Measurements from ENCODE around the gene EIF2B5. TPM values are rescaled to one million over a fixed set of nuclear protein-coding genes. Genes with fewer than 3 reads are reported as not detected.

EIF2B5 gene
- total and polyA plus RNA-seq, 2 donors (not counting 1 experiment from before 2014, with no cell fraction given), result 73.2 to 83.8 TPM

GRCh38 chr3:184173374-184173722 lies 38.2 kb downstream of the EIF2B5 start:
- ChIA-PET CTCF (interaction anchor here (2.0 to 2.3 kb wide), 3 partner anchors 13 to 53 kb away, joined by 5 to 9 read pairs (median 8); partner anchors contain the start of gene ABCF3), POLR2A (interaction anchor here (1.5 kb wide), 1 partner anchor 18 kb away, joined by 4 read pairs; no protein-coding TSS in a partner anchor)
- ATAC-seq (ENCODE audit: low read depth), result no peak
- no peaks in the 10 kb centered on the region for H3K27me3 Mint-ChIP-seq
- no peak overlapping the region for H3K4me2 ChIP-seq (replicated peaks; ENCODE audit: low read depth, low read length, poor library complexity, severe bottlenecking)
- DNase-seq, result no peak
- no peak for TF ChIP-seq EZH2 (IDR thresholded peaks at IDR 0.05; ENCODE audit: borderline replicate concordance, insufficient read depth, low read depth, low read length, poor library complexity, severe bottlenecking)
- TF ChIP-seq, protein P1, sequence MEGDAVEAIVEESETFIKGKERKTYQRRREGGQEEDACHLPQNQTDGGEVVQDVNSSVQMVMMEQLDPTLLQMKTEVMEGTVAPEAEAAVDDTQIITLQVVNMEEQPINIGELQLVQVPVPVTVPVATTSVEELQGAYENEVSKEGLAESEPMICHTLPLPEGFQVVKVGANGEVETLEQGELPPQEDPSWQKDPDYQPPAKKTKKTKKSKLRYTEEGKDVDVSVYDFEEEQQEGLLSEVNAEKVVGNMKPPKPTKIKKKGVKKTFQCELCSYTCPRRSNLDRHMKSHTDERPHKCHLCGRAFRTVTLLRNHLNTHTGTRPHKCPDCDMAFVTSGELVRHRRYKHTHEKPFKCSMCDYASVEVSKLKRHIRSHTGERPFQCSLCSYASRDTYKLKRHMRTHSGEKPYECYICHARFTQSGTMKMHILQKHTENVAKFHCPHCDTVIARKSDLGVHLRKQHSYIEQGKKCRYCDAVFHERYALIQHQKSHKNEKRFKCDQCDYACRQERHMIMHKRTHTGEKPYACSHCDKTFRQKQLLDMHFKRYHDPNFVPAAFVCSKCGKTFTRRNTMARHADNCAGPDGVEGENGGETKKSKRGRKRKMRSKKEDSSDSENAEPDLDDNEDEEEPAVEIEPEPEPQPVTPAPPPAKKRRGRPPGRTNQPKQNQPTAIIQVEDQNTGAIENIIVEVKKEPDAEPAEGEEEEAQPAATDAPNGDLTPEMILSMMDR (IDR thresholded peaks at IDR 0.05), result no peak
- intact Hi-C loops (cut with micrococcal nuclease), result no loop called here
- peaks cover 23 to 34% of the 10 kb centered on the region in 2 donors for H3K4me1 ChIP-seq (ENCODE audit: control insufficient read depth in 2 of 2, insufficient read depth in 2 of 2, low read length in 2 of 2)
- peaks cover 15% of the 10 kb centered on the region for H4K20me1 ChIP-seq (ENCODE audit: control insufficient read depth, insufficient read depth, low read length, poor library complexity, severe bottlenecking)
- peak overlapping the region; percentile 71 for H3K27ac Mint-ChIP-seq
- H3K27me3 ChIP-seq (replicated peaks in 1 of 4; ENCODE audit: control extremely low read depth in 1 of 4, control insufficient read depth in 3 of 4, insufficient read depth in 4 of 4, low read length in 3 of 4), result no peaks in the 10 kb centered on the region
- H3K4me1 Mint-ChIP-seq, result peaks cover 37% of the 10 kb centered on the region
- H3K4me3 Mint-ChIP-seq, result no peak overlapping the region
- no CpG with 5 or more reads among the region's 2 CpGs for WGBS (ENCODE audit: insufficient coverage)
- no peak overlapping the region for H3K9ac ChIP-seq (ENCODE audit: low read length)
- no peaks in the 10 kb centered on the region for H3K9me3 Mint-ChIP-seq (ENCODE audit: insufficient read depth)
- H3K4me3 ChIP-seq (ENCODE audit: control extremely low read depth in 1 of 5, extremely low read depth in 1 of 5, insufficient read depth in 1 of 5, low read depth in 2 of 5, low read length in 4 of 5), result no peak overlapping the region
- peaks cover 37% of the 10 kb centered on the region for H3K79me2 ChIP-seq (ENCODE audit: control insufficient read depth, insufficient read depth, low read length)
- H2AFZ ChIP-seq (ENCODE audit: insufficient read depth, low read depth, low read length, poor library complexity, severe bottlenecking), result no peak overlapping the region
- H3K9me3 ChIP-seq (ENCODE audit: control extremely low read depth in 1 of 3, control insufficient read depth in 2 of 3, insufficient read depth in 1 of 3, low read length in 2 of 3), result no peaks in the 10 kb centered on the region
- H3K27ac ChIP-seq (ENCODE audit: low read length in 2 of 2), result no peak overlapping the region
- H3K36me3 ChIP-seq (replicated peaks in 1 of 2; ENCODE audit: control extremely low read depth in 1 of 2, control insufficient read depth in 1 of 2, extremely low read depth in 1 of 2, insufficient read depth in 2 of 2, low read length in 1 of 2), result peaks cover 0 to 25% of the 10 kb centered on the region in 2 experiments

DNA sequence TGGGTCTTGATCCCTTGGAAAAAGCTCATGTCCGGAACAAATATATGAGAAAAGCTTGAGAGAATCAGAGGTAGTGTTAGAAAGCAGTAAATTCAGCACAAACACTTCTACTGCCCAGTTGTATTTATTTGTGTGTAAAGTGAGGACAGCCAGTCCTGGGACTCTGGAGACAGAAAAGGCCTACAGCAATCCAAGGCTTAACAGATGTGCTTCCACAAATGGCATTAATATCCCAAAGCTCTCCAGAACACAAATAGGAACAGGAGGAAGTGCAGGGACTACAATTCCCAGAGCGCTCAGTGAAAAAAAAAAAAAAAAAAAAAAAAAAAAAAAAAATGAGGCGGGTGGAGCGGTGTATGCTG lies 39.1 kb downstream of the EIF2B5 start:
- Histone ChIP-seq H2AFZ (ENCODE audit: insufficient read depth, low read depth, low read length, poor library complexity, severe bottlenecking) (peak overlapping the region; percentile 98), H3K9ac (ENCODE audit: low read length) (no peak overlapping the region), H3K36me3 (replicated peaks in 1 of 2; ENCODE audit: control extremely low read depth in 1 of 2, control insufficient read depth in 1 of 2, extremely low read depth in 1 of 2, insufficient read depth in 2 of 2, low read length in 1 of 2) (peaks cover 4 to 31% of the 10 kb centered on the region in 2 experiments), H3K27me3 (replicated peaks in 1 of 4; ENCODE audit: control extremely low read depth in 1 of 4, control insufficient read depth in 3 of 4, insufficient read depth in 4 of 4, low read length in 3 of 4) (no peaks in the 10 kb centered on the region), H3K4me3 (ENCODE audit: control extremely low read depth in 1 of 5, extremely low read depth in 1 of 5, insufficient read depth in 1 of 5, low read depth in 2 of 5, low read length in 4 of 5) (no peak overlapping the region), H3K27ac (ENCODE audit: low read length in 2 of 2) (peak overlapping the region; percentile 17 to 24), H3K4me2 (replicated peaks; ENCODE audit: low read depth, low read length, poor library complexity, severe bottlenecking) (peak overlapping the region; percentile 88), H3K79me2 (ENCODE audit: control insufficient read depth, insufficient read depth, low read length) (peaks cover 42% of the 10 kb centered on the region), H3K4me1 (ENCODE audit: control insufficient read depth in 2 of 2, insufficient read depth in 2 of 2, low read length in 2 of 2) (peaks cover 23 to 34% of the 10 kb centered on the region in 2 donors), H4K20me1 (ENCODE audit: control insufficient read depth, insufficient read depth, low read length, poor library complexity, severe bottlenecking) (peaks cover 15% of the 10 kb centered on the region), H3K9me3 (ENCODE audit: control extremely low read depth in 1 of 3, control insufficient read depth in 2 of 3, insufficient read depth in 1 of 3, low read length in 2 of 3) (no peaks in the 10 kb centered on the region)
- TF ChIP-seq EZH2 (IDR thresholded peaks at IDR 0.05; ENCODE audit: borderline replicate concordance, insufficient read depth, low read depth, low read length, poor library complexity, severe bottlenecking), result no peak
- TF ChIP-seq, protein P1 (IDR thresholded peaks at IDR 0.05), result no peak
- CTCF ChIA-PET, result interaction anchor here (0.6 to 2.1 kb wide), 5 partner anchors 12 to 289 kb away, joined by 3 to 9 read pairs (median 4); partner anchors contain the start of genes ABCF3 and PARL
- no peak for ATAC-seq (ENCODE audit: low read depth)
- 4% methylated on average over 2 of the region's 4 CpGs for WGBS (ENCODE audit: insufficient coverage)
- Mint-ChIP-seq H3K27ac (peak overlapping the region; percentile 96), H3K4me3 (peak overlapping the region; percentile 93), H3K9me3 (ENCODE audit: insufficient read depth) (no peaks in the 10 kb centered on the region), H3K4me1 (peaks cover 37% of the 10 kb centered on the region), H3K27me3 (no peaks in the 10 kb centered on the region)
- no peak for DNase-seq
- POLR2A ChIA-PET, result interaction anchor here (0.8 to 1.5 kb wide), 4 partner anchors 10 to 39 kb away, joined by 4 to 7 read pairs (median 4); partner anchors contain the start of genes ABCF3 and EIF2B5
- intact Hi-C loops (cut with micrococcal nuclease), result loop anchor here (1.0 kb wide), 8 partner anchors 11 to 189 kb away; partner anchors contain the start of genes DVL3, EEF1AKMT4, EIF2B5 and EIF4G1

Data from B cell (primary cell).